ACC112 (cell line): ENCODE measurements around the gene PPP4R2.

Experiments
- H2AFZ ChIP-seq: fragments of 200-600 bp; sonication (generic); one replicate; pipeline ENCODE4 v1.6.0; 2017; ENCODE audit warnings: antibody characterized with exemption, low read length; ENCODE audit not compliant: unreplicated experiment
- H3K27ac ChIP-seq: fragments of 200-600 bp; sonication (generic); 2 replicates; pipeline ENCODE4 v1.5.1; 2014; ENCODE audit warnings: low read depth, mild to moderate bottlenecking, antibody characterized with exemption, low read length, moderate library complexity
- H3K27me3 ChIP-seq: fragments of 200-600 bp; sonication (generic); 2 replicates; pipeline ENCODE4 v1.6.1; 2014; ENCODE audit warnings: mild to moderate bottlenecking, antibody characterized with exemption, low read length, moderate library complexity, mixed read lengths; ENCODE audit not compliant: insufficient read depth
- H3K36me3 ChIP-seq: fragments of 200-600 bp; sonication (generic); 2 replicates; pipeline ENCODE4 v1.6.1; 2016; ENCODE audit warnings: mild to moderate bottlenecking, antibody characterized with exemption, low read length, moderate library complexity, mixed read lengths; ENCODE audit not compliant: insufficient read depth
- H3K4me1 ChIP-seq: fragments of 200-600 bp; sonication (generic); one replicate; pipeline ENCODE4 v1.6.1; 2016; ENCODE audit warnings: low read length, mixed read lengths; ENCODE audit not compliant: insufficient read depth, unreplicated experiment, control insufficient read depth
- H3K4me3 ChIP-seq: fragments of 200-600 bp; sonication (generic); 2 replicates; pipeline ENCODE4 v1.5.1; 2014; ENCODE audit warnings: mild to moderate bottlenecking, low read depth, low read length
- H3K79me2 ChIP-seq: fragments of 200-600 bp; sonication (generic); one replicate; pipeline ENCODE4 v1.6.0; 2016; ENCODE audit warnings: low read length; ENCODE audit not compliant: control insufficient read depth, unreplicated experiment, insufficient read depth

PPP4R2 gene

DNA sequence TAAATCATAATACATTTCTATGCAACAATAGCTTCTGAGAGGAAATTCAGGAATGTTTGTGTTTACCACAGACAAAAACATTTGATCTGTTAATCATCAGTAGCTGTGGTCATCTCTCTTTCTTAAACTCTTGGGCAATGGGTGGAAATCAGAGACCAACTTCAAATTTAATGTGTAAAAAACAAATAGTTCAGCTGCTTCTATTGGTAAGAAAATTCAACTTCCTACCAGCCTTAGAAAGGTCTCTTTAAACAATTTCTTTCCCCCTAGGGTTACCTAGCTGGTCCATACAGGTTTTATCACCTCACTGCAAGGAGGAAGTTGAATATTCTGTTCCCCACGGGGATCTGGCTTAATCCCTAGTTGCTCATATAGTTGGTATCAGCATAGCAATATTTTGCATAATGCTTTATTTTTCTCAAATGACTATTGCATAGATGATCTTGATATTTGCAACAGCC, 20.3 kb upstream of the PPP4R2 start:
- Histone ChIP-seq H2AFZ (no peak overlapping the region), H3K79me2 (no peaks in the 10 kb centered on the region), H3K36me3 (no peaks in the 10 kb centered on the region), H3K27me3 (no peaks in the 10 kb centered on the region), H3K4me3 (no peak overlapping the region), H3K27ac (peak overlapping the region; percentile 44), H3K4me1 (peaks cover 6% of the 10 kb centered on the region)

- Histone ChIP-seq H3K36me3 (no peaks in the 10 kb centered on the region), H3K4me1 (peaks cover 6% of the 10 kb centered on the region), H3K4me3 (no peak overlapping the region), H3K79me2 (no peaks in the 10 kb centered on the region), H3K27ac (0 out of 2 replicates have a peak overlapping the region, but pooled peaks have one; percentile 9), H3K27me3 (no peaks in the 10 kb centered on the region), H2AFZ (no peak overlapping the region)
Observed at GRCh38 chr3:72977060-72977808, 19.4 kb upstream of the PPP4R2 start.

DNA sequence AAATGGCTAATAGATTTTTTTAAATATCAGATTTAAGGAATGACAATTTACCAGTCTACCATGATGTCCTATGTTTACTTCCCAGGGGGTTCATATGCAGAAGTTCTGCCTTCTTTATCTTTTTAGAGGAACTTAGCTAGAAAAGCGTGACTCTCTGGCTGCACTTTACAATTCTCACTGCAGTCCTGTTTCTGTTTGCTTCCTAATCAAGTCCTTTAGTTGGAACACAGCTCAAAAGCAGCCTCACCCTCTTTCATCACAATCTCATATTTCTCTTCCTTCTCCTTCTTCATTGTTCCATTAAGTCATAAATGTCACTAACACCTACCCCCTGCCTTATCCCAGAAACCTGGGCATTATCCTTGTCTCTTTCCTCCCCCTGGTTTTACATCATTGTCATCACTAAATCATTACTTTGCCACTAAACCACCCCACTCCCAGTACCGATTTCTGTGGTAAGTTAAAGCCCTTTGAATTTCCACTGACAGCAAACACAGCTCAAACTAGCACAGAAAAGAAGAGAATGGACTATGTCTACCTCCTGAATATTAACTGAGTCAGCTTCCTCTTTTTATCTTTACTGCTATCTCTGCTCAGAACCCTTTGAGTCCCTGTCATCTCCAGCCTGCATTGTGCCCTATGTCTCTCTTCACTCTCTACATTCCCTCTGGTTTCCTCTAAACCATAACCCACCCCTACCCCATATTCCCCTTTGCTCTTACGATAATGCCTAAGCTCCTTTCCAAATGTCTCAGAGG, 13.8 kb upstream of the PPP4R2 start:
- no peak overlapping the region for H2AFZ ChIP-seq
- H3K4me3 ChIP-seq: no peak overlapping the region
- no peaks in the 10 kb centered on the region for H3K79me2 ChIP-seq
- H3K4me1 ChIP-seq: no peaks in the 10 kb centered on the region
- no peaks in the 10 kb centered on the region for H3K27me3 ChIP-seq
- H3K36me3 ChIP-seq: no peaks in the 10 kb centered on the region
- H3K27ac ChIP-seq: no peak overlapping the region

GRCh38 chr3:72985576-72985975, 11.0 kb upstream of the PPP4R2 start:
- Histone ChIP-seq H3K36me3 (no peaks in the 10 kb centered on the region), H3K4me3 (no peak overlapping the region), H3K27ac (no peak overlapping the region), H3K79me2 (no peaks in the 10 kb centered on the region), H2AFZ (no peak overlapping the region), H3K4me1 (no peaks in the 10 kb centered on the region), H3K27me3 (no peaks in the 10 kb centered on the region)

- no peaks in the 10 kb centered on the region for H3K36me3 ChIP-seq
- no peaks in the 10 kb centered on the region for H3K27me3 ChIP-seq
- H3K4me1 ChIP-seq: no peaks in the 10 kb centered on the region
- H3K27ac ChIP-seq: no peak overlapping the region
- no peak overlapping the region for H3K4me3 ChIP-seq
- H2AFZ ChIP-seq: no peak overlapping the region
- no peaks in the 10 kb centered on the region for H3K79me2 ChIP-seq
Observed at GRCh38 chr3:72990701-72991395, 5.8 kb upstream of the PPP4R2 start.

- H3K27ac ChIP-seq: no peak overlapping the region
- H3K79me2 ChIP-seq: no peaks in the 10 kb centered on the region
- no peaks in the 10 kb centered on the region for H3K27me3 ChIP-seq
- peaks cover 3% of the 10 kb centered on the region for H3K4me1 ChIP-seq
- no peak overlapping the region for H2AFZ ChIP-seq
- no peak overlapping the region for H3K4me3 ChIP-seq
- no peaks in the 10 kb centered on the region for H3K36me3 ChIP-seq
Observed at GRCh38 chr3:72991522-72991921, 5.1 kb upstream of the PPP4R2 start.

DNA sequence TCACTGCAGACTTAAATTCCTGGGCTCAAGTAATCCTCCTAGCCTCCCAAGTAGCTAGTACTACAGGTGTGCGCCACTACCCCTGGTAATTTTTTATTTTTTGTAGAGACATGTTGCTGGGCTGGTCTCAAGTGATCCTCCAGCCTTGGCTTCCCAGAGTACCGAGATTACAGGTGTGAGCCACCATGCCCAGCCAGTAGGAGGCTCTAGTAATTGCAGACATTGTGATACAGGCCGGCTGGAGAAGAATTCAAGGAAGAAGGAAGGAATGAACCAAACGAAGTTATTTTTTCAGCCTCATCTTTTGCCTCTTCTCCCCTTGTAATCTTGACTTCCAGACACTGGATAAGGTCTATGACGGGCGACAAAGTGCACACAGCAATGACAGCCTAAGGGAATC, 3.2 kb upstream of the PPP4R2 start:
- H3K4me3 ChIP-seq: no peak overlapping the region
- no peak overlapping the region for H3K27ac ChIP-seq
- H3K36me3 ChIP-seq: peaks cover 2% of the 10 kb centered on the region; the same call in 1 of the 2 replicates
- H3K27me3 ChIP-seq: no peaks in the 10 kb centered on the region
- no peak overlapping the region for H2AFZ ChIP-seq
- H3K79me2 ChIP-seq: peaks cover 16% of the 10 kb centered on the region
- peaks cover 3% of the 10 kb centered on the region for H3K4me1 ChIP-seq

GRCh38 chr3:72995337-72995736, 1.3 kb upstream of the PPP4R2 start:
- no peak overlapping the region for H2AFZ ChIP-seq

DNA sequence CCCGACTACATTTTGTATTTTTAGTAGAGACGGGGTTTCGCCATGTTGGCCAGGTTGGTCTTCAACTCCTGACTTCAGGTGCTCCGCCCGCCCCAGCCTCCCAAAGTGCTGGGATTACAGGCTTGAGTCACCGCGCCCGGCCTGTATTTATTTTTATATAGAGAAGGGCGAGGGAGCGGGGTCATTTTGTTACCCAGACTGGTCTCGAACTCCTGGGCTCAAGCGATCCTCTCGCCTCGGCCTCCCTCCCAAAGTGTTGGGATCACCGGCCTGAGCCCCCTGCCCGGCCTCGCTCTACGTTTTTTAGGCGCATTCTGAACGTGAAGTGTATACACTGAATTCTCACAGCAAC, 514 bp upstream of the PPP4R2 start:
- peaks cover 43% of the 10 kb centered on the region for H3K79me2 ChIP-seq
- peak overlapping the region; percentile 94; the same call in 1 of the 2 replicates for H3K27ac ChIP-seq
- H2AFZ ChIP-seq: peak overlapping the region; percentile 96
- H3K27me3 ChIP-seq: no peaks in the 10 kb centered on the region
- H3K36me3 ChIP-seq: peaks cover 23% of the 10 kb centered on the region
- peak overlapping the region; percentile 94 for H3K4me3 ChIP-seq
- peaks cover 26% of the 10 kb centered on the region for H3K4me1 ChIP-seq

More at GRCh38 chr3:72995337-72995736, 1.3 kb upstream of the PPP4R2 start:
- Histone ChIP-seq H3K4me3 (no peak overlapping the region), H3K27me3 (no peaks in the 10 kb centered on the region), H3K36me3 (peaks cover 17% of the 10 kb centered on the region), H3K79me2 (peaks cover 35% of the 10 kb centered on the region), H3K4me1 (peaks cover 20% of the 10 kb centered on the region), H3K27ac (no peak overlapping the region)

- Histone ChIP-seq H3K79me2 (peaks cover 56% of the 10 kb centered on the region), H3K4me1 (peaks cover 31% of the 10 kb centered on the region), H3K27ac (peak overlapping the region; percentile 94), H3K4me3 (peak overlapping the region; percentile 94), H2AFZ (peak overlapping the region; percentile 9), H3K36me3 (peaks cover 30% of the 10 kb centered on the region), H3K27me3 (no peaks in the 10 kb centered on the region)
Observed at GRCh38 chr3:72997421-72997961, 880 bp downstream of the PPP4R2 start.
